NCI-H2171 (cell line): ENCODE results near the gene ZNF689.
A peak's percentile ranks its signal among the peaks of the same experiment; 100 is the strongest.
"Not testable (repeated sequence)": the region's sequence is repeated elsewhere in the genome, so short reads cannot be mapped to it uniquely, and the experiment has no call there.

ENCODE experiments used
- DNase-seq: peaks from one replicate; lab custom pipeline; 2025; lab: John Stamatoyannopoulos, UW

ZNF689 gene

DNA sequence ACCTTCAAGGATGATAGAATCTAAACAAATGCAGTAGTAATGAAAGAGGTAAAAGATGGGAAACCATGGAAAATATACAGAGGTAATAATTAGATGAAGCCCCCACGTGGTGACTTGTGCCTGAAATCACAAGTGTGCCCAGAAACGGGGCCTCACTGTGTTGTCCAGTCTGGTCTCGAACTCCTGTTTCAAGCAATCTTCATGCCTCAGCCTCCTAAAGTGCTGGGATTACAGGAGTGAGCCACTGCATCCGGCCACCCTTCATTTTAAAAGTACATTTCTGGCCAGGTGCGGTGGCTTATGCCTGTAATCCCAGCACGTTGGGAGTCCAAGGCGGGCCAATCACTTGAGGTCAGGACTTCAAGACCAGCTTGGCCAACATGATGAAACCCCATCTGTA, 26.4 kb upstream of the ZNF689 start:
- no peak for DNase-seq

GRCh38 chr16:30633526-30633925, 23.3 kb upstream of the ZNF689 start:
- DNase-seq = no peak

DNA sequence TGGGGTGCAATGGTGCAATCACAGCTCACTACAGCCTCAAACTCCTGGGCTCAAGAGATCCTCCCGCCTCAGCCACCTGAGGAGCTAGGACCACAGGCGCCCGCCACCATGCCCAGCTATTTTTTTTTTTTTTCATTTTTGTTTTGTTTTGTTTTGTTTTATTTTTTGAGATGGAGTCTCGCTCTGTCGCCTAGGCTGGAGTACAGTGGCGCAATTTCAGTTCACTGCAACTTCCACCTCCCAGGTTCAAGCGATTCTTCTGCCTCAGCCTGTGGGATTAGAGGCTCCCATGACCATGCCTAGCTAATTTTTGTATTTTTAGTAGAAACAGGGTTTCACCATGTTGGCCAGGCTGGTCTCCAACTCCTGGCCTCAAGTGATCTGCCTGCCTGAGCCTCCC, 22.3 kb upstream of the ZNF689 start:
- not testable (repeated sequence) for DNase-seq

DNA sequence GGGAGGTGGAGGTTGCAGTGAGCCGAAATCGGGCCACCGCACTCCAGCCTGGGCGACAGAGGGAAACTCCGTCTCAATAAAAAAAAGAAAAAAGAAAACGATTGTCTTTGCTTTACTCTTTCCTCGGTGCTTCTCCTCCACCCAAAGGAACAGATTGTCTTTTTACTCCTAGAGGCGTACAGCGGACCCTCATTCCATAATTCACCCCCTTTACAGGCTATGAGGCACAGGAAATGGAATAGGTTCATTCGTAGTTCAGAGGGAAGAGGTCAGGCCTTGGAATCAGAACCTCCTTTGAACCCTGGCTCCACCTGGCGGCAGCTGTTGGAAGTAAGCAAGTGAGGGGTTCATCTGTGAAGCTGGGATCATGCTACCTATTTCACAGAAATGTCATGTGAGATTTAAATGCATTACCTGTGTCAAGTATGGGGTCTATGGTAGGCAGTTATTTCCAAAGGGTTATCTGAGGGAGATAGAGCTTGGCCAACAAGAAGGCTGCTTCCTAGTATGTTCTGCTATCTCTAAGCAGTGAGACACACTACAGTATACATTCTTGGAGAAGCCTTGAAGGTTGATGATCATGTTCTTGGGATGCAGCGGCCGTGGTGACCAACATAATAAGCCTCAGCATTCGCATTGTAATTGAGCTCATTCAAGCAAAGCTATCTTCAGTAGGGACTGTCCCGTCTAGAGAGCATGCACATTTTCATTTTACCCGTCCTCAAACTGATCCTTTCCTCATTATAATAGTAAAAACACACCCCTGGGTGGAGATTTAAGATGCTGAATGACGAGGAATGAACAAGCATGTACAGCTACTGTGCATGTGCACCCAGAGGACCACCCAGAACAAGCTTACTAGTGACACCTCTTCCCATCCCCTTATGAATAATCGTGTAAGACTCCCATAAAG, 18.7 kb upstream of the ZNF689 start:
- DNase-seq = peak; percentile 71

GRCh38 chr16:30626236-30626635, 16.0 kb upstream of the ZNF689 start:
- no peak for DNase-seq

DNA sequence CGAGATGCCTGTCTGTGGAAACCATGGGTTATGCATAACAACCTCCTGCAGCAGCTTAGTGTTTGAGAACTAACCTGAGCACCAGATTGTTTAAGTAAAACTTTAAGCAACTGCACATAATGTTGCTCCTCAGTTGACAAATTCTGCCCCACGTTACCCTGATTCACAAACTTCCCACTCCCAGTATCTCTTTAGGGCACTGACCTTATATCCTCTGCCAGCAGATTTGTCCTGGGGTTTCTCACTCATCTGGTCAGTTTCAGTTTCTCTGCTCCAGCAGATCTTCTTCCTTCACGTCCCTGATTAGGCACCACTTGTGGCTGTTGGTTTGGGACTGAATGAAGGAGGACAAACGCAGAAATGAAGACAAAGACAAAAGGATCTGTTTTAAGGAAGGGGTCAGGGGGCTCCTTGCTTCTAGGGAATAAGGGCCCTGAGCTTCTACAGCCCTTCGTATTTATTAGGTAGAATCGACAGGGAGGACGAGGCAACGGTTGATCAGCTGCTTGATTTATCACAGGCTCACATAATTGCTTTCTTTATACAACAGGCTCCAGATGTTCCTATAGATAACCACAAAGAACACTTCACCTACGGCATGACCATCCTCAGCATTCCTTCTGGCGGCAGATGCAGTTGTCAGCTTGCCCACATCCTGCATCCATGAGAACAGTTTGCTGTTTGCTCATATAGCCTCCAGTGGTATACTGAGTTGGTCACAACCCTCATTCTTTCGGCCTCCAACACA, 13.5 kb upstream of the ZNF689 start:
- no peak for DNase-seq

DNA sequence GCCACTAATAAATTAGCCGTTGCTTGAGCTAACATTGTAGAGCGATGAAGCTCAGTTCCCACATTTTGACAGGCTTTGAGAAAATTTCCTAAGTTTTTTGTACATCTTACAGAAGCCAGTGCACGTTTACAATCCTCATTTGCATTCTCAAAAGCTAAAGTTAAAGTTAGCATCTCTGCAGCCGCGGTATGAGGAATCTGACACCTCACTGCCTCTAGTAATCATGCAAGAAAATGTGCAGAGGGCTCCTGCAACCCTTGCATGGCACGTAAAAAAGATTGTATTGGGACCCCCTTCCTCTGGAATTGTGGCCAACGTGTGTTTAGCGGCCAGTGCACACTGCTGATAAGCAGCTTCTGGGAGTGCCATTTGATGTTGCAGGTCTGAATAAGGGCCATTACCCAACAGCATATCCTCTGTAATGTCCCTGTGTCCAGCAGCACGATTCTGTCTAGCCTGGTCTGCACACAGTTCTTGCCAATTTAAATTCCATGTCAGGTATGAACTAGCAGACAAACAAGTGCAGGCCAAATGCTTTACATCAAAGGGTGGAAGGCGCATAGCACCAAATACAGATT, 12.4 kb upstream of the ZNF689 start:
- no peak for DNase-seq

GRCh38 chr16:30621765-30622164, 11.6 kb upstream of the ZNF689 start:
- no peak for DNase-seq

DNA sequence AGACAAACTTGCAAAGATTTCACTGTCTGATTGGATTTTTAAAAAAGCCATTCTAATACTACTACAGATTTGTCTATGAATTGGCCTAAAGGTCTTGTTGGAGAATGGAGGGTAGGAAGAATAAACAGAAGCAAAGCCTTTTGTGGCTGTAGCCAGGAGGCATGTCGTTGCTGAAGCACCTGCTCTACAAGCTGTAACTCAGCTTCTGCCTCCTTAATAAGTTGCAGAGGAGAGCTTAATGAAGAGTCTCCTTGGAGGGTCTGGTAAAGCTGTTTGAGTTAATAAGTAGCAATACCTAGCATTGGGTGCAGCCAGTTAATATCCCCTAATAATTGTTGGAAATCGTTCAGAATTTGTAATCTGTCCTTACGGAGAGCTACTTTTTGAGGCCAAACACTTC, 10.0 kb upstream of the ZNF689 start:
- no peak for DNase-seq

DNA sequence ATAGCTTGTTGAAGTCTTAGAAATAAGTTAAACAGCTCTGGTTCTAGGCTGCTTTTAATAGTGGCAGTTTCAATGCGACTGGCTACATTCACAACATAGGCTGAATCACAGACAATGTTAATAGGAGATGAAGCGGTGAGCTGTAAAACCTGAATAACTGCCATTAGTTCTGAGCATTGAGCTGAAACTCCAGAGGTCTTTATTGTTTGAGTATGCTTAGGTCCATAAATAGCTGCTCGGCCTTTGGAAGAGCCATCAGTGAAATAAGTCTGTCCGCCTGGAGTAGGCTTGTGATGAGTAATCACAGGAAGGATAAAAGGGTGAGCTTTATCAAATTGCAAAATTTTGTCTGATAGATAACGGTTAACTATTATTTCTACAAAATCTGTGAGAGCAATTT, 9.4 kb upstream of the ZNF689 start:
- DNase-seq = no peak

GRCh38 chr16:30619202-30619601, 9.0 kb upstream of the ZNF689 start:
- no peak for DNase-seq

- no peak for DNase-seq
These were observed 5.3 kb upstream of the ZNF689 start for GRCh38 chr16:30615358-30616091.

DNA sequence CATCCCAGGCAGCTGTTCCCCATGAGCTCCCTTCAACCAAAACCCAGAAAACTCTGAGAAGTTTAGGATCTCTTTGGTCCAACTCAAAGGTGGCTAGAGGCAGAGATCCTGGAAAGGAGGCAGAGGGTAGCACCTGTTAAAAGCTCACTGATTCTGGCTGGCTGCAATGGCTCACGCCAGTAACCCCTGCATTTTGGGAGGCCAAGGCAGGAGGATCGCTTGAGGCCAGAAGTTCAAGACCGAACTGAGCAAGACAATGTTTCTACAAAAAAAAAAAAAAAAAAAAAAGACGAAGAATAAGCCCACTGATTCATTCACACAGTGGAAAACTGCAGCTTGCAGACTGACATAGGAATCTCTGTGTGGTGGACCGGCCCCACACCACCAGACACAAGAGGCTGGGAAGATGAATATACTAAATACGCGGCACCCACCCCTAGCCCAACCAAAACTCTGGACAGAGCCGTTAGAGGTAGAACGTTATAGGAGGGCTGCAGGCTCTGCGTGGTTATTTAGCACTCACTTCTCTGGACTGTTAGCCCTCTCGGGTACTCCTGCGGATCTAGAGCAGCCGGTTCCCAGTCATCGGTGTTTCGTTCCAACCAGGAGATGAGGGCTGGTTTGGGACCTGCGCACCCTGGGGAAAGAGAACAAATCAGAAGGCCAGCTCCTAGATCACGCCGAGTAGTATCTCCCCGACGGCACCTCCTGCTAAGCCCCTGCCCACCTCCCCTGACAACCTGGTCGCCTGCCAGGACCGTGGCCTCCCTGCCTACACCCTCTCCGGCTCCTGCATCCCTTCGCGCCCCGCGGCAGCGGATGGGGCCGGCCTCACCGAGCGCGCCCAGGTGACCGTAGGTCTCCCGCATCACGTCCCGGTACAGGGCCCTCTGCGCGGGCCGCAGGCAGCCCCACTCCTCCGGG, 925 bp downstream of the ZNF689 start:
- DNase-seq = no peak

GRCh38 chr16:30606004-30606403, 4.2 kb downstream of the ZNF689 start:
- no peak for DNase-seq

- no peak for DNase-seq
These were observed 5.0 kb downstream of the ZNF689 start for GRCh38 chr16:30605158-30605557.

DNA sequence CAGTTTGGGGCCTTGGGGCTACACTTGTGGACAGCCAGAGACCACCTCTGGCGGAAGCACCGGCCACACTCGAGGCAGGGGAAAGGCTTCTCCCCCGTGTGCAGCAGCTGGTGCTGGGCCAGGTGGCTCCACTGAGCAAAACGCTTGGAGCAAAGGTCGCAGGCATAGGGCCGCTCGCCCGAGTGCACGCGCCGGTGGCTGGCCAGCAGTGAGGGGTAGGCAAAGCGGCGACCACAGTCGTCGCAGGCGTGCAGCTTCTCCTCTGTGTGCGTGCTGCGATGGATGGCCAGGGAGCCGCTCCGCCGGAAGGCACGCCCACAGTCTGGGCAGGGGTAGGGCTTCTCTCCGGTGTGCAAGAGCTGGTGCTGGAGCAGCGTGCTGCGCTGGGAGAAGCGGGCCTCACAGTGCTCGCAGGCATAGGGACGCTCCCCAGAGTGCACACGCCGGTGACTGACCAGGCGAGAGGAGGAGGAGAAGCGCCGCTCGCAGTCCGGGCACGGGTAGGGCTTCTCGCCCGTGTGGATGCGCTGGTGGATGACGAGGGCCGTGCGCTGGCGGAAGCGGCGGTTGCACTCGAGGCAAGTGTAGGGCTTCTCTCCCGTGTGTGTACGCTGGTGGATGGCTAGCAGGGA, 5.8 kb downstream of the ZNF689 start:
- no peak for DNase-seq

DNA sequence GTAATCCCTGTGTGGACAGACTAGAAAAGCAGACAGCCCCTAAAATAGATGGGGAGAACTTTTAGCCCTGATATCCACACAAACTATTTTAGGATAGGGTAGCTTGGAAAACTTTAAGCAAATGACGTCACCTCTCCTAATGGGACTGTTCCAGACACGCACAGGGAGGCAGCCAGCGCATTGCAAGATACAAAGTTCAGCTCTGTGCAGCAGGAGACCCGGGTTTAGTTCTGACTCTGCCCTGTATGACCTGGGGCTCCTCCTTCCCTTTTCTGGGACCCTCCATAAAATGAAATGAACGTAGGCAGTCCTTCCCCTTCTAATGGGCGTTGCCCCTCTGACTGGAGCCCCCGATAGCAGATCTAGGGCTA, 6.3 kb downstream of the ZNF689 start:
- DNase-seq = no peak

GRCh38 chr16:30602616-30603277, 7.4 kb downstream of the ZNF689 start:
- DNase-seq = no peak

DNA sequence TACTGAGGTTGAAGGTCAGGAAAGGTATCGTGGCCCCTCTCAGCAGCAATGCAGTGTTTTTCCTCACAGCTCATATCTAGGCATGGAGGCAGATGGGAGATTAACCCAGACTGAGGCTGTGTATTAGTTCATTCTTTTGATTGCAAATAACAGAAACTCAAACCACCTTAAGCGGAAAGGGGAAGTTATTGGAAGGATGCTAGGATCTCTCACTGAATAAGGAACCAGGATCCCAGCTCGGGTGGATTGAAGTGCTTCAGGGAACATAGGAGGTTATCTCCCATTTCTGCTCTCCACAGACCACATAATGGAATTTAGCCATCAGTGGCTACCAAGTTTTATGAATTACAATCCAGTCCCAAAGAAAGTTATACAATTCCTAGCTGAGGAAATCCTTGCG, 8.2 kb downstream of the ZNF689 start:
- DNase-seq = no peak

DNA sequence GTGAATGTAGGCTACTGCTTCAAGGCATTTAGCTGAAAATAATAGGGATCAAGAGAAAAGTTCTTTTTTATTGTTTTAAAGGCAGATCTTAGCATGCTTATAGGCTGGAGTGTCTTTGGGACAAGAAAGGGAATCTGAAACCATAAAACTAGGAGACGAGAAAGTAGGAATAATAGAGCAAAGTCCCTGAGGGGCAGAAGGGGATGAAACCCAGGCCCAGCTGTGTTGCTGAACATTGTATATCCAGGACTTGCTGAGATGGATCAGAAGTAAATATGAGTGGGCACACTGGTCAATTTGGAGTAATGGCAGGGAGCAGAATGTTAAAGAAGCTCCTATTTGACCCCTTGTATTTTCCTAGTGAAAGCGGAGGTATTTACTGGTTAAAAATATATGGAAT, 9.3 kb downstream of the ZNF689 start:
- DNase-seq = no peak
